Skeletal muscle satellite cell (primary cell): ENCODE measurements around the gene CHERP.

ENCODE experiments used
- H3K27me3 ChIP-seq: 2 replicates; pipeline ENCODE4 v1.7.0; 2013; ENCODE audit warnings: low read length; ENCODE audit not compliant: control insufficient read depth, insufficient read depth
- H3K36me3 ChIP-seq: 2 replicates; pipeline ENCODE4 v1.7.0; 2013; ENCODE audit warnings: mild to moderate bottlenecking, control low read depth, low read length; ENCODE audit not compliant: insufficient read depth
- H3K4me1 ChIP-seq: 2 replicates; pipeline ENCODE4 v1.7.0; 2013; ENCODE audit warnings: low read length; ENCODE audit not compliant: control insufficient read depth, insufficient read depth
- H3K4me2 ChIP-seq: 2 replicates; pipeline ENCODE4 v1.7.0; 2013; ENCODE audit warnings: mild to moderate bottlenecking, low read length
- H3K4me3 ChIP-seq: 2 replicates; pipeline ENCODE4 v1.7.0; 2013; ENCODE audit warnings: low read length
- H3K9ac ChIP-seq: 2 replicates; pipeline ENCODE4 v1.7.0; 2013; ENCODE audit warnings: mild to moderate bottlenecking, low read depth, low read length, moderate library complexity
- H3K9me3 ChIP-seq: replicated peaks from 2 replicates; pipeline ENCODE4 v1.7.0; 2013; ENCODE audit warnings: mild to moderate bottlenecking, control low read depth, low read length

CHERP gene

GRCh38 chr19:16584248-16585093, 42.2 kb upstream of the CHERP start:
- peak overlapping the region; percentile 29 for H3K4me3 ChIP-seq
- H3K9ac ChIP-seq = peak overlapping the region; percentile 43
- H3K4me1 ChIP-seq = peaks cover 65% of the 10 kb centered on the region
- no peaks in the 10 kb centered on the region for H3K9me3 ChIP-seq
- no peaks in the 10 kb centered on the region for H3K27me3 ChIP-seq
- peak overlapping the region; percentile 72 for H3K4me2 ChIP-seq
- H3K36me3 ChIP-seq = peaks cover 3% of the 10 kb centered on the region

- Histone ChIP-seq H3K27me3 (no peaks in the 10 kb centered on the region), H3K4me2 (no peak overlapping the region), H3K4me1 (peaks cover 51% of the 10 kb centered on the region), H3K36me3 (peaks cover 12% of the 10 kb centered on the region), H3K4me3 (no peak overlapping the region), H3K9me3 (no peaks in the 10 kb centered on the region), H3K9ac (no peak overlapping the region)
Measured at GRCh38 chr19:16582486-16583261, 40.4 kb upstream of the CHERP start.

- H3K4me1 ChIP-seq = peaks cover 44% of the 10 kb centered on the region
- H3K4me2 ChIP-seq = no peak overlapping the region
- peaks cover 15% of the 10 kb centered on the region for H3K36me3 ChIP-seq
- no peaks in the 10 kb centered on the region for H3K9me3 ChIP-seq
- no peak overlapping the region for H3K9ac ChIP-seq
- no peak overlapping the region for H3K4me3 ChIP-seq
- H3K27me3 ChIP-seq = no peaks in the 10 kb centered on the region
Measured at GRCh38 chr19:16581971-16582343, 39.7 kb upstream of the CHERP start.

GRCh38 chr19:16581145-16581970, 39.1 kb upstream of the CHERP start:
- no peak overlapping the region for H3K9ac ChIP-seq
- H3K4me2 ChIP-seq = no peak overlapping the region
- peaks cover 38% of the 10 kb centered on the region for H3K4me1 ChIP-seq
- peaks cover 19% of the 10 kb centered on the region for H3K36me3 ChIP-seq
- H3K9me3 ChIP-seq = no peaks in the 10 kb centered on the region
- no peaks in the 10 kb centered on the region for H3K27me3 ChIP-seq
- no peak overlapping the region for H3K4me3 ChIP-seq

GRCh38 chr19:16579381-16579780, 37.1 kb upstream of the CHERP start:
- Histone ChIP-seq H3K4me3 (no peak overlapping the region), H3K4me2 (no peak overlapping the region), H3K9me3 (no peaks in the 10 kb centered on the region), H3K4me1 (peaks cover 29% of the 10 kb centered on the region), H3K9ac (no peak overlapping the region), H3K27me3 (no peaks in the 10 kb centered on the region), H3K36me3 (peaks cover 39% of the 10 kb centered on the region)

GRCh38 chr19:16577531-16577985, 35.3 kb upstream of the CHERP start:
- H3K36me3 ChIP-seq = peaks cover 45% of the 10 kb centered on the region
- H3K9ac ChIP-seq = no peak overlapping the region
- H3K4me1 ChIP-seq = peaks cover 30% of the 10 kb centered on the region
- H3K9me3 ChIP-seq = no peaks in the 10 kb centered on the region
- no peaks in the 10 kb centered on the region for H3K27me3 ChIP-seq
- H3K4me3 ChIP-seq = no peak overlapping the region
- H3K4me2 ChIP-seq = no peak overlapping the region

- H3K27me3 ChIP-seq = no peaks in the 10 kb centered on the region
- no peaks in the 10 kb centered on the region for H3K9me3 ChIP-seq
- no peak overlapping the region for H3K9ac ChIP-seq
- peaks cover 45% of the 10 kb centered on the region for H3K36me3 ChIP-seq
- peaks cover 30% of the 10 kb centered on the region for H3K4me1 ChIP-seq
- no peak overlapping the region for H3K4me3 ChIP-seq
- H3K4me2 ChIP-seq = no peak overlapping the region
Measured at GRCh38 chr19:16576690-16577530, 34.7 kb upstream of the CHERP start.

- Histone ChIP-seq H3K9ac (no peak overlapping the region), H3K4me1 (peaks cover 26% of the 10 kb centered on the region), H3K36me3 (peaks cover 43% of the 10 kb centered on the region), H3K27me3 (no peaks in the 10 kb centered on the region), H3K4me2 (no peak overlapping the region), H3K9me3 (no peaks in the 10 kb centered on the region), H3K4me3 (no peak overlapping the region)
Measured at GRCh38 chr19:16575861-16576689, 33.8 kb upstream of the CHERP start.

GRCh38 chr19:16575282-16575681, 33.0 kb upstream of the CHERP start:
- H3K36me3 ChIP-seq = peaks cover 46% of the 10 kb centered on the region
- no peak overlapping the region for H3K9ac ChIP-seq
- H3K27me3 ChIP-seq = no peaks in the 10 kb centered on the region
- peaks cover 26% of the 10 kb centered on the region for H3K4me1 ChIP-seq
- no peak overlapping the region for H3K4me2 ChIP-seq
- no peaks in the 10 kb centered on the region for H3K9me3 ChIP-seq
- H3K4me3 ChIP-seq = no peak overlapping the region

- H3K36me3 ChIP-seq = peaks cover 58% of the 10 kb centered on the region
- peak overlapping the region; percentile 90 for H3K4me3 ChIP-seq
- H3K9me3 ChIP-seq = no peaks in the 10 kb centered on the region
- peak overlapping the region; percentile 91 for H3K4me2 ChIP-seq
- H3K27me3 ChIP-seq = no peaks in the 10 kb centered on the region
- H3K9ac ChIP-seq = no peak overlapping the region
- H3K4me1 ChIP-seq = peaks cover 30% of the 10 kb centered on the region
Measured at GRCh38 chr19:16573925-16574324, 31.7 kb upstream of the CHERP start.
